ENCODE data around the gene CTNNA1. TPM values are rescaled to one million over a fixed set of nuclear protein-coding genes. Genes with fewer than 3 reads are reported as not detected.
"Not testable (repeated sequence)": the region's sequence is repeated elsewhere in the genome, so short reads cannot be mapped to it uniquely, and the experiment has no call there.

Gene CTNNA1
- polyA plus RNA-seq, 1 of the 3 experiments (the other 2 are of a cell fraction) = 130 TPM

DNA sequence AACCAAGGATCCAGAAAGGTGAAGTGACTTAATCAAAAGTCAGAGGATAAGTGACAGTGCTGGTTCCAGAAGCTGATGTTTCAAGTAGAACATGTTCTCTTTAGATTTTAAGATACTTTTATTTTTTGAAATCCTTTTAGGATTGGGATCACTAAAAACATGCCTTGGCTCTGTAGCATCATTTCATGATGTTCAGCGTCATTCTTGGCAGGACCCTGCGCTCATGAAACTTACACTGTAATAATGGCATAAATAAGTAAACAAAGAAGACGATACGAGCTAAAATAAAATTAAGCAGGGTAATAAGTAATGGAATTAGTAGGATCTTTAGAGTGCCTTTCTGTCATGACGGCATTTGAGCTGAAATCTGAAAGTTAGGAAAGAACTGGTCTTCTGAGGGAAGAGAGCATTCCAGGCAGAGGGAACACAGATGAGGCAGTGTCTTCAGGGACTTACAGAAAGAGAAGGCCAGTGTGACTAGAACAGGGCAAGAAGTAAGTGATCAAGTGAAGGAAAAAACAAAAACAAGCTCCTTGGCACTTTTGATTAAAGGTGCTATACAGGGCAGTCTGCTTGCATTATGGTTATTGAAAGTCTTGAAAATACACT, 19.9 kb downstream of the CTNNA1 start:
- H2AFZ ChIP-seq (ENCODE audit: low read depth) = no peak overlapping the region
- CTCF ChIA-PET = interaction anchor here (0.9 to 1.5 kb wide), 5 partner anchors 9 to 194 kb away, joined by 3 to 5 read pairs (median 3); no protein-coding TSS in a partner anchor
- H3K4me2 ChIP-seq = no peak overlapping the region
- POLR2A ChIA-PET = interaction anchor here (0.6 kb wide), 1 partner anchor 20 kb away, joined by 5 read pairs; no protein-coding TSS in a partner anchor
- H3K9ac ChIP-seq = no peak overlapping the region
- H3K27ac ChIP-seq (ENCODE audit: low read depth in 2 of 2, low read length in 1 of 2) = no peak overlapping the region
- no peak overlapping the region for H3K4me3 ChIP-seq (ENCODE audit: low read depth in 2 of 2, low read length in 1 of 2)
- H3K9me3 ChIP-seq = no peaks in the 10 kb centered on the region
- H4K20me1 ChIP-seq (ENCODE audit: insufficient read depth) = peaks cover 77% of the 10 kb centered on the region
- peaks cover 8% of the 10 kb centered on the region for H3F3A ChIP-seq (replicated peaks; ENCODE audit: insufficient read depth)
- H3K9me2 ChIP-seq = no peaks in the 10 kb centered on the region
- peaks cover 86% of the 10 kb centered on the region for H3K79me2 ChIP-seq (ENCODE audit: insufficient read depth)
- no peak for DNase-seq
- WGBS (ENCODE audit: low lambda C conversion rate) = 95% methylated on average over 5 of the region's 5 CpGs
- TF ChIP-seq, protein P1, sequence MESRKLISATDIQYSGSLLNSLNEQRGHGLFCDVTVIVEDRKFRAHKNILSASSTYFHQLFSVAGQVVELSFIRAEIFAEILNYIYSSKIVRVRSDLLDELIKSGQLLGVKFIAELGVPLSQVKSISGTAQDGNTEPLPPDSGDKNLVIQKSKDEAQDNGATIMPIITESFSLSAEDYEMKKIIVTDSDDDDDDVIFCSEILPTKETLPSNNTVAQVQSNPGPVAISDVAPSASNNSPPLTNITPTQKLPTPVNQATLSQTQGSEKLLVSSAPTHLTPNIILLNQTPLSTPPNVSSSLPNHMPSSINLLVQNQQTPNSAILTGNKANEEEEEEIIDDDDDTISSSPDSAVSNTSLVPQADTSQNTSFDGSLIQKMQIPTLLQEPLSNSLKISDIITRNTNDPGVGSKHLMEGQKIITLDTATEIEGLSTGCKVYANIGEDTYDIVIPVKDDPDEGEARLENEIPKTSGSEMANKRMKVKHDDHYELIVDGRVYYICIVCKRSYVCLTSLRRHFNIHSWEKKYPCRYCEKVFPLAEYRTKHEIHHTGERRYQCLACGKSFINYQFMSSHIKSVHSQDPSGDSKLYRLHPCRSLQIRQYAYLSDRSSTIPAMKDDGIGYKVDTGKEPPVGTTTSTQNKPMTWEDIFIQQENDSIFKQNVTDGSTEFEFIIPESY (IDR thresholded peaks at IDR 0.05; ENCODE audit: borderline replicate concordance, low read depth) = no peak
- TF ChIP-seq TEAD4 (IDR thresholded peaks at IDR 0.05; ENCODE audit: borderline replicate concordance, insufficient read depth) = no peak
- TF ChIP-seq PBX3 (IDR thresholded peaks at IDR 0.05) = no peak
- no peak for TF ChIP-seq CHD2 (IDR thresholded peaks at IDR 0.05; ENCODE audit: low read length, partially characterized antibody)
- TF ChIP-seq POLR2AphosphoS5 (IDR thresholded peaks at IDR 0.05; ENCODE audit: low read depth, low read length) = no peak
- TF ChIP-seq ELF1 (IDR thresholded peaks at IDR 0.05) = no peak
- no peaks in the 10 kb centered on the region for H3K4me1 ChIP-seq (ENCODE audit: control insufficient read depth in 1 of 2, insufficient read depth in 2 of 2, low read depth in 1 of 2, low read length in 1 of 2)
- H3K27me3 ChIP-seq (ENCODE audit: insufficient read depth) = no peaks in the 10 kb centered on the region
- peaks cover 0 to 11% of the 10 kb centered on the region in 2 experiments for H3K36me3 ChIP-seq (replicated peaks in 1 of 2; ENCODE audit: control insufficient read depth in 1 of 2, insufficient read depth in 2 of 2, low read length in 1 of 2)

DNA sequence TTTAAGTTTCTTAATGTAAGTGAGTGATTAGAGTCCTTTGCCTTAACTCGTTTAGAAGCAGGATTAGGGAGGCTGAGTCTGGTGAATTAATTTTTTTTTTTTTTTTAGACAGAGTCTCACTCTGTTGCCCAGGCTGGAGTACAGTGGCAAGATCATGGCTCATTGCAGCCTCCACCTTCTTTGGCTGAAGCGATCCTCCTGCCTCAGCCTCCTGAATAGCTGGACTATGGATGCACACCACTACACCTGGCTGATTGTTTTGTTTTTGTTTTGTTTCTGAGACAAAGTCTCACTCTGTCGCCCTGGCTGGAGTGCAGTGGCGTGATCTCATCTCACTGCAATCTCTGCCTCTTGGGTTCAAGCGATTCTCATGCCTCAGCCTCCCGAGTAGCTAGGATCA, 20.4 kb downstream of the CTNNA1 start:
- 91% methylated on average over 6 of the region's 6 CpGs for WGBS (ENCODE audit: low lambda C conversion rate)
- H3K9ac ChIP-seq; H3K4me2 ChIP-seq; H3K9me3 ChIP-seq; H3K4me1 ChIP-seq (ENCODE audit: control insufficient read depth in 1 of 2, insufficient read depth in 2 of 2, low read depth in 1 of 2, low read length in 1 of 2); H3K9me2 ChIP-seq; H3K27me3 ChIP-seq (ENCODE audit: insufficient read depth); DNase-seq; H3K4me3 ChIP-seq (ENCODE audit: low read depth in 2 of 2, low read length in 1 of 2); H2AFZ ChIP-seq (ENCODE audit: low read depth); H3F3A ChIP-seq (replicated peaks; ENCODE audit: insufficient read depth); H3K27ac ChIP-seq (ENCODE audit: low read depth in 2 of 2, low read length in 1 of 2): not testable (repeated sequence)
- POLR2A ChIA-PET = interaction anchor here (0.6 kb wide), 1 partner anchor 21 kb away, joined by 5 read pairs; no protein-coding TSS in a partner anchor
- peaks cover 0 to 16% of the 10 kb centered on the region in 2 experiments for H3K36me3 ChIP-seq (replicated peaks in 1 of 2; ENCODE audit: control insufficient read depth in 1 of 2, insufficient read depth in 2 of 2, low read length in 1 of 2)
- CTCF ChIA-PET = interaction anchor here (0.9 to 1.5 kb wide), 5 partner anchors 16 to 194 kb away, joined by 3 to 5 read pairs (median 3); partner anchors contain the start of gene CTNNA1
- H3K79me2 ChIP-seq (ENCODE audit: insufficient read depth) = peaks cover 86% of the 10 kb centered on the region
- peaks cover 77% of the 10 kb centered on the region for H4K20me1 ChIP-seq (ENCODE audit: insufficient read depth)

DNA sequence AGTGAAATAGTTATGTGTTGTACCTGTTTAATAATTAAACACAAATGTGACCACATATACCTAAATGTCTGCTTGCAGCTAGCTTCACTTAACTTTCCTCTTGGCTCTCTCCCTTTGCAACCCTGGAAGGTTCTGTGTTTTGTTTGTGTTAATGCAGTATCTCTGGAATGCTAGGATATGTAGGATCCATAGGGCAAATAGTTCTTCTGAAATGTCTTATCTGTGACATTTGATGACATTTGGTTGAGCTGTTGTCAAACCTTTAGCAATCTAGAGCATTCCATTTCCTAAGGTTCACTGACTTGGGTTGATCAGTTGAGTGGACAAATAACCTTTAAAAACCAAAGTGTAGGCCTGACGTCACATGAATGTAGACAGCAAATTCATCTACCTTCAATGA, 21.8 kb downstream of the CTNNA1 start:
- Histone ChIP-seq H2AFZ (ENCODE audit: low read depth) (no peak overlapping the region), H3K27me3 (ENCODE audit: insufficient read depth) (no peaks in the 10 kb centered on the region), H3K4me1 (ENCODE audit: control insufficient read depth in 1 of 2, insufficient read depth in 2 of 2, low read depth in 1 of 2, low read length in 1 of 2) (no peaks in the 10 kb centered on the region), H3F3A (replicated peaks; ENCODE audit: insufficient read depth) (peaks cover 8% of the 10 kb centered on the region), H4K20me1 (ENCODE audit: insufficient read depth) (peaks cover 78% of the 10 kb centered on the region), H3K9ac (no peak overlapping the region), H3K4me3 (ENCODE audit: low read depth in 2 of 2, low read length in 1 of 2) (no peak overlapping the region), H3K36me3 (replicated peaks in 1 of 2; ENCODE audit: control insufficient read depth in 1 of 2, insufficient read depth in 2 of 2, low read length in 1 of 2) (peaks cover 0 to 24% of the 10 kb centered on the region in 2 experiments), H3K4me2 (no peak overlapping the region), H3K9me2 (no peaks in the 10 kb centered on the region), H3K9me3 (no peaks in the 10 kb centered on the region), H3K27ac (ENCODE audit: low read depth in 2 of 2, low read length in 1 of 2) (no peak overlapping the region), H3K79me2 (ENCODE audit: insufficient read depth) (peaks cover 86% of the 10 kb centered on the region)
- POLR2A ChIA-PET = no interaction called here
- WGBS (ENCODE audit: low lambda C conversion rate) = 83% methylated on average over 1 of the region's 1 CpG
- DNase-seq = no peak
- TF ChIP-seq TCF12 (IDR thresholded peaks at IDR 0.05) (no peak), CTCF (IDR thresholded peaks at IDR 0.05) (no peak), FOSL2 (IDR thresholded peaks at IDR 0.05; ENCODE audit: borderline replicate concordance, low read depth) (no peak), CHD2 (IDR thresholded peaks at IDR 0.05; ENCODE audit: low read length, partially characterized antibody) (no peak)
- CTCF ChIA-PET = no interaction called here

Data from SK-N-SH (cell line).